Mammary epithelial cell (primary cell): ENCODE data around the gene TTLL12.

Source experiments
- CTCF ChIP-seq, 2 donors: IDR thresholded peaks in 1 of 2; conservative IDR thresholded peaks in 1 of 2; 2 replicates each; pipeline ENCODE4 v1.5.1; 2011 to 2012; ENCODE audit warnings: inconsistent platforms in 2 of 2, low read length in 2 of 2, mild to moderate bottlenecking in 2 of 2, control low read depth in 1 of 2, low read depth in 1 of 2; ENCODE audit not compliant: insufficient read depth in 1 of 2; ENCODE audit errors: extremely low read depth in 1 of 2
- EZH2 ChIP-seq: IDR thresholded peaks from 2 replicates; pipeline ENCODE4 v1.6.1; 2012; ENCODE audit warnings: low read length, inconsistent platforms, borderline replicate concordance

GRCh38 chr22:43169310-43170130, 17.4 kb downstream of the TTLL12 start:
- TF ChIP-seq CTCF (conservative IDR thresholded peaks at IDR 0.05 in 1 of 2, IDR thresholded peaks at IDR 0.05 in 1 of 2; ENCODE audit: extremely low read depth in 1 of 2, insufficient read depth in 1 of 2, low read depth in 1 of 2, low read length in 2 of 2): no peak
- TF ChIP-seq EZH2: no peak
